HCT116 (cell line): Measurements from ENCODE around the gene FABP1.

Source experiments
- TF ChIP-seq, protein P1 (sequence below), 3 experiments: fragments of 200-600 bp in 1 of 3; sonication (generic) in 1 of 3; IDR thresholded peaks in 2 of 3; conservative IDR thresholded peaks in 1 of 3; 2 replicates each; pipeline ENCODE4 v1.5.1; 2012 to 2017; ENCODE audit warnings: low read depth in 2 of 3, low read length in 2 of 3, antibody characterized with exemption in 1 of 3, borderline replicate concordance in 1 of 3, control low read depth in 1 of 3, mild to moderate bottlenecking in 1 of 3, mixed read lengths in 1 of 3, mixed run types in 1 of 3, moderate library complexity in 1 of 3; ENCODE audit not compliant: insufficient read depth in 1 of 3
- TF ChIP-seq, protein P2 (sequence below): IDR thresholded peaks from 2 replicates; pipeline ENCODE4 v1.6.1; 2012; ENCODE audit warnings: low read depth

DNA sequence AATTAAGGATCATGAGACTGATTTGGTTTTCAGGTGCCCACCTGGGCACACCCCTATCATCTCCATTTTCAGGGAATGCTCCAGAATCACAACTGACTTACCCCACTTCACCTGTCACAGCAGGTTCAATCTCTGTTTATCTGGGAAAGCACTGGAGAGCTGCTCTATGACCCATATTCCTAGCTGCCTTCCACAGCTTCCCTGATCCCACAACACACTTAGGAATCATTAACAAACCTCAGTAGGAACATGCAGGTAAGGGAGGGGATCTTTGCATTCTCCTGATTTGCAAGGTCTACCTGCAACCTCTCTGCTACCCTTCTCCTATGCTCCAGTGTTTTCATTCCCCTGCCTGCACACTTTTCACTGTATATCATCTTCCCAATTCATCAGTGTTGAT is 18.7 kb upstream of the FABP1 start:
- TF ChIP-seq, protein P1, sequence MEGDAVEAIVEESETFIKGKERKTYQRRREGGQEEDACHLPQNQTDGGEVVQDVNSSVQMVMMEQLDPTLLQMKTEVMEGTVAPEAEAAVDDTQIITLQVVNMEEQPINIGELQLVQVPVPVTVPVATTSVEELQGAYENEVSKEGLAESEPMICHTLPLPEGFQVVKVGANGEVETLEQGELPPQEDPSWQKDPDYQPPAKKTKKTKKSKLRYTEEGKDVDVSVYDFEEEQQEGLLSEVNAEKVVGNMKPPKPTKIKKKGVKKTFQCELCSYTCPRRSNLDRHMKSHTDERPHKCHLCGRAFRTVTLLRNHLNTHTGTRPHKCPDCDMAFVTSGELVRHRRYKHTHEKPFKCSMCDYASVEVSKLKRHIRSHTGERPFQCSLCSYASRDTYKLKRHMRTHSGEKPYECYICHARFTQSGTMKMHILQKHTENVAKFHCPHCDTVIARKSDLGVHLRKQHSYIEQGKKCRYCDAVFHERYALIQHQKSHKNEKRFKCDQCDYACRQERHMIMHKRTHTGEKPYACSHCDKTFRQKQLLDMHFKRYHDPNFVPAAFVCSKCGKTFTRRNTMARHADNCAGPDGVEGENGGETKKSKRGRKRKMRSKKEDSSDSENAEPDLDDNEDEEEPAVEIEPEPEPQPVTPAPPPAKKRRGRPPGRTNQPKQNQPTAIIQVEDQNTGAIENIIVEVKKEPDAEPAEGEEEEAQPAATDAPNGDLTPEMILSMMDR (IDR thresholded peaks at IDR 0.05 in 2 of 3, conservative IDR thresholded peaks at IDR 0.05 in 1 of 3; ENCODE audit: borderline replicate concordance in 1 of 3, insufficient read depth in 1 of 3, low read depth in 2 of 3, low read length in 2 of 3), result no peak
- TF ChIP-seq, protein P2, sequence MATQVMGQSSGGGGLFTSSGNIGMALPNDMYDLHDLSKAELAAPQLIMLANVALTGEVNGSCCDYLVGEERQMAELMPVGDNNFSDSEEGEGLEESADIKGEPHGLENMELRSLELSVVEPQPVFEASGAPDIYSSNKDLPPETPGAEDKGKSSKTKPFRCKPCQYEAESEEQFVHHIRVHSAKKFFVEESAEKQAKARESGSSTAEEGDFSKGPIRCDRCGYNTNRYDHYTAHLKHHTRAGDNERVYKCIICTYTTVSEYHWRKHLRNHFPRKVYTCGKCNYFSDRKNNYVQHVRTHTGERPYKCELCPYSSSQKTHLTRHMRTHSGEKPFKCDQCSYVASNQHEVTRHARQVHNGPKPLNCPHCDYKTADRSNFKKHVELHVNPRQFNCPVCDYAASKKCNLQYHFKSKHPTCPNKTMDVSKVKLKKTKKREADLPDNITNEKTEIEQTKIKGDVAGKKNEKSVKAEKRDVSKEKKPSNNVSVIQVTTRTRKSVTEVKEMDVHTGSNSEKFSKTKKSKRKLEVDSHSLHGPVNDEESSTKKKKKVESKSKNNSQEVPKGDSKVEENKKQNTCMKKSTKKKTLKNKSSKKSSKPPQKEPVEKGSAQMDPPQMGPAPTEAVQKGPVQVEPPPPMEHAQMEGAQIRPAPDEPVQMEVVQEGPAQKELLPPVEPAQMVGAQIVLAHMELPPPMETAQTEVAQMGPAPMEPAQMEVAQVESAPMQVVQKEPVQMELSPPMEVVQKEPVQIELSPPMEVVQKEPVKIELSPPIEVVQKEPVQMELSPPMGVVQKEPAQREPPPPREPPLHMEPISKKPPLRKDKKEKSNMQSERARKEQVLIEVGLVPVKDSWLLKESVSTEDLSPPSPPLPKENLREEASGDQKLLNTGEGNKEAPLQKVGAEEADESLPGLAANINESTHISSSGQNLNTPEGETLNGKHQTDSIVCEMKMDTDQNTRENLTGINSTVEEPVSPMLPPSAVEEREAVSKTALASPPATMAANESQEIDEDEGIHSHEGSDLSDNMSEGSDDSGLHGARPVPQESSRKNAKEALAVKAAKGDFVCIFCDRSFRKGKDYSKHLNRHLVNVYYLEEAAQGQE, result no peak
